ENCODE results near the gene TOM1L2.

The TOM1L2 gene

DNA sequence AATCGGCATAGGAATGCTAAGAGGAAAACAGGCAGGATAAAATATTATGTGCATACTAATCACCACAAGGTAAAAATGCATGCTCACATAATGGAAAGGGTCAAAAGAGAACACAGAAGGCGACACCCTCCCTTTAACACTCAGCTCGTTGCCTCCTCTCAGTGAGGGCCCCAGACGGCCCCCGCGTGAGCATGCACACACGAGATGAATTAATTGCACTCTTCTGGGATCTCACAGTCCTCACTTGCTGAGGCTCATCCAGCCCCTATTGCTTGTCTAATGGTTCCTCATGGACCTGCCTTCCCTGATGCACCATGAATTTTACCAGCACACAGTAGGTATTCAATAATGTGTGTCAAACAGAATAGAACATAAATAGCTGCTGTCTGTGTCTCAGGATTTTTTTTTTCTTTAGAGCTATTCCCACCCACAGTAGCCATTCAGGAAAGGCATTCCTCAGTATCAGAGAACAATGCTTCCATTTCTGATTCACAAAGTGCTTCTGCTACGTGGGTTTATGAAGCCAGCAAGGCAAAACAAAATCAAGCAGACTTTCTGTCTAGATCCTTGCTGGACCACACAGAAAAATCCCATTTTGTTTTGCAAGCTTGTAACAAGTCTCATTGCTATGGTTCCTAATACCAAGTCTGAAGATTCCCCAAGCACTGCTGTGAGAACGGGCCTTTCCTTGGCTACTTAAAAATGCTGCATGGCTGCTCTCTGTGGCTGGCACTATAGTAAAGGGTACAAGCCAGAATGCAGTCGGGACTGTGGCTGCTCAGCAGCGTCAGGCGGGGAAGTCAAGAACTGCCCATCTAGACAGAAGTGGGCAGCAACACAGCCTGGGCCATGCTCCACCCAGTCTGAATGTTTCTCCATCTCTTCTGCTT lies 43.6 kb downstream of the TOM1L2 start:
- Histone ChIP-seq H3K27ac (ENCODE audit: low read length) (no peak overlapping the region), H3K4me3 (ENCODE audit: low read length) (no peak overlapping the region), H3K4me1 (ENCODE audit: insufficient read depth, low read length) (peaks cover 11% of the 10 kb centered on the region), H3K27me3 (ENCODE audit: insufficient read depth, low read length) (no peaks in the 10 kb centered on the region), H3K36me3 (ENCODE audit: insufficient read depth, low read depth, low read length) (no peaks in the 10 kb centered on the region), H3K9ac (ENCODE audit: low read depth, low read length) (no peak overlapping the region), H3K9me3 (ENCODE audit: insufficient read depth, low read depth, low read length) (no peaks in the 10 kb centered on the region)

GRCh38 chr17:17926840-17927449 lies 45.3 kb downstream of the TOM1L2 start:
- Histone ChIP-seq H3K4me1 (ENCODE audit: insufficient read depth, low read length) (peaks cover 20% of the 10 kb centered on the region), H3K27ac (ENCODE audit: low read length) (no peak overlapping the region), H3K9me3 (ENCODE audit: insufficient read depth, low read depth, low read length) (no peaks in the 10 kb centered on the region), H3K36me3 (ENCODE audit: insufficient read depth, low read depth, low read length) (no peaks in the 10 kb centered on the region), H3K4me3 (ENCODE audit: low read length) (no peak overlapping the region), H3K9ac (ENCODE audit: low read depth, low read length) (no peak overlapping the region), H3K27me3 (ENCODE audit: insufficient read depth, low read length) (no peaks in the 10 kb centered on the region)

DNA sequence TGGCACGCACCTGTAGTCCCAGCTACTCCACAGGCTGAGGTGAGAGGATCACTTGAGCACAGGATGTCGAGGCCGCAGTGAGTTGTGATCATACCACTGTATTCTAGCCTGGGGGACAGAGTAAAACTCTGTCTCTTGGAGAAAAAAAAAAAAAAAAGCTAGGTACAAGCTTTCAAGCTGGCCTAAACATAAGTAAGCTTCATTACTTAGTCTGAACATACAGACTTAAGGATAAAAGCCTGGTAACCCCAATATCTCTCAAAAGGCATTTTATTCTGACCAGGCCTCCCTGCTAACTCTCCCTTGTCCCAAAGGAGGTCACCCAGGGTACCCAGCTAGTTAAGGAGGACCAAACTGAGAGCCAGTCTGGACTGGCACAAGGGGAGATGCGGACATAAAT lies 46.2 kb downstream of the TOM1L2 start:
- Histone ChIP-seq H3K27me3 (ENCODE audit: insufficient read depth, low read length) (no peaks in the 10 kb centered on the region), H3K9ac (ENCODE audit: low read depth, low read length) (no peak overlapping the region), H3K36me3 (ENCODE audit: insufficient read depth, low read depth, low read length) (no peaks in the 10 kb centered on the region), H3K4me3 (ENCODE audit: low read length) (no peak overlapping the region), H3K27ac (ENCODE audit: low read length) (no peak overlapping the region), H3K4me1 (ENCODE audit: insufficient read depth, low read length) (peaks cover 25% of the 10 kb centered on the region), H3K9me3 (ENCODE audit: insufficient read depth, low read depth, low read length) (no peaks in the 10 kb centered on the region)

DNA sequence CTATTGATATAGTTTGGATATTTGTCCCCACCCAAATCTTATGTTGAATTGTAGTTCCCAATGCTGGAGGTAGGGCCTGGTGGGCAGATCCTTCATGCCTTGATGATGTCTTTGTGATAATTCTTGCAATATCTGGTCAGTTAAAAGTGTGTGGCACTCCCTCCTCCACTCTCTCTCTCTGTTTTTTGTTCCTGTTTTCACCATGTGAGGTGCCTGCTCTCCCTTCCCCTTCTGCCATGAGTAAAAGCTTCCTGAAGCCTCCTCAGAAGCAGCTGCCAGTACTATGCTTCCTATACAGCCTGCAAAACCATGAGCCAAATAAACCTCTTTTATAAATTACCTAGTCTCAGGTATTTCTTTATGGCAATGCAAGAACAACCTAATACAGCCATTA lies 47.3 kb downstream of the TOM1L2 start:
- no peak overlapping the region for H3K27ac ChIP-seq (ENCODE audit: low read length)
- H3K9ac ChIP-seq (ENCODE audit: low read depth, low read length): no peak overlapping the region
- no peaks in the 10 kb centered on the region for H3K27me3 ChIP-seq (ENCODE audit: insufficient read depth, low read length)
- peaks cover 28% of the 10 kb centered on the region for H3K4me1 ChIP-seq (ENCODE audit: insufficient read depth, low read length)
- H3K36me3 ChIP-seq (ENCODE audit: insufficient read depth, low read depth, low read length): no peaks in the 10 kb centered on the region
- no peak overlapping the region for H3K4me3 ChIP-seq (ENCODE audit: low read length)
- no peaks in the 10 kb centered on the region for H3K9me3 ChIP-seq (ENCODE audit: insufficient read depth, low read depth, low read length)

DNA sequence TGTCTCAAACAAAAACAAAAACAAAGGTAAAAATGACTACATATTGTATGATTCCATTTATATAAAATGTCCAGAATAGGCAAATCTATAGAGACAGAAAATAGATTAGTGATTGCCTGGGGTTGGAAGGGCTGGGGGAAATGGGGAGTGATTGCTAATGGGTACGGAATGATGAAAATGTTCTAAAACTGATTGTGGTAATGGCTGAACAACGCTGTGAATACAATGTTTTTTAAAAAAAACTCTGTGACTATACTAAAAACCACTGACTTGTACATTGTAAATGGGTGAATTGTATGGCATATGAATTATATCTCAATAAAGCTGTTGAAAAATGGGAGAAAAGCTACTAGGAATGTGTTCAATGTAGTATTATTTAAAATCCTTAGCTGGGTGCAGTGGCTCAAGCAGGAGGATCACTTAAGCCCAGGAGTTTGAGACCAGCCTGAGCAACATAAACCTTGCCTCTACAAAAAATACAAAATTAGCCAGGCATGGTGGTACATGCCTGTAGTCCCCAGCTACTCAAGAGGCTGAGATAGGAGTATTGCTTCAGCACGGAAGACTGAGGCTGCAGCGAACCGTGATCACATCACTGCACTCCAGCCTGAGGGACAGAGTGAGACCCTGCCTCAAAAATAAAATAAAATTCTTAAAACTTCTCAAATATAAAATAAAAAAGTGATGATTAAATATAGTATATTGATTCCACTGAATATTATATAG lies 47.9 kb downstream of the TOM1L2 start:
- Histone ChIP-seq H3K9me3 (ENCODE audit: insufficient read depth, low read depth, low read length) (no peaks in the 10 kb centered on the region), H3K9ac (ENCODE audit: low read depth, low read length) (no peak overlapping the region), H3K27ac (ENCODE audit: low read length) (no peak overlapping the region), H3K27me3 (ENCODE audit: insufficient read depth, low read length) (no peaks in the 10 kb centered on the region), H3K36me3 (ENCODE audit: insufficient read depth, low read depth, low read length) (no peaks in the 10 kb centered on the region), H3K4me1 (ENCODE audit: insufficient read depth, low read length) (peaks cover 34% of the 10 kb centered on the region), H3K4me3 (ENCODE audit: low read length) (no peak overlapping the region)

DNA sequence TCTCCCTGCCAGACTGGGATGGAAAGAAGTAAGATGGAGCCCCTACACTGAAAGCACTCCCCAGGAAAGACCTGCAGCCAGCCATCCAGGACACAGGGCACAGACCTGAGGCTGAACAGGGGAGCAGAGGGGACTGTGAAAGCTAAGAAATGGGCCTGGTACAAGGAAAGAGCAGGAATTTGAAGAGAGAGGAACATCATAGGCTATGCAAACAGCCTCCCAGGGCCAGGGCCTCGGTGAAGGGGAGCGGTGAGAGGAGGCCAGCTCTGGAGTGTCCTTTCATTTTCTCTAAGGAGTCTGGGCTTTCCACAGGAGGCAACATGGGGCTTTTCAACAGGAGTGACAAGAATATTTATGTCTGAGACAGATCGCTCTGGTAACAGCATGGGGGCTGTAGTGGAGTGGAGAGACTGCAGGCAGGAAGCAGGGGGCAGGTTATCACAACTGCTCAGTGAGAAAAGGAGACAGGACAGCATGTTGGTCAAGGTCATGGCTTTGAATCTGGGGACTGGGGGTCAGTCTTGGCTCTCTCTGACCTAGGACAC lies 50.1 kb downstream of the TOM1L2 start:
- no peaks in the 10 kb centered on the region for H3K27me3 ChIP-seq (ENCODE audit: insufficient read depth, low read length)
- H3K9ac ChIP-seq (ENCODE audit: low read depth, low read length): peak overlapping the region; percentile 61; the same call in 1 of the 2 replicates
- no peak overlapping the region; the same call in 1 of the 2 replicates for H3K4me3 ChIP-seq (ENCODE audit: low read length)
- no peaks in the 10 kb centered on the region for H3K9me3 ChIP-seq (ENCODE audit: insufficient read depth, low read depth, low read length)
- peak overlapping the region; percentile 38 for H3K27ac ChIP-seq (ENCODE audit: low read length)
- H3K36me3 ChIP-seq (ENCODE audit: insufficient read depth, low read depth, low read length): no peaks in the 10 kb centered on the region
- peaks cover 26% of the 10 kb centered on the region for H3K4me1 ChIP-seq (ENCODE audit: insufficient read depth, low read length)

GRCh38 chr17:17921192-17922069 lies 50.8 kb downstream of the TOM1L2 start:
- Histone ChIP-seq H3K9me3 (ENCODE audit: insufficient read depth, low read depth, low read length) (no peaks in the 10 kb centered on the region), H3K4me1 (ENCODE audit: insufficient read depth, low read length) (peaks cover 26% of the 10 kb centered on the region), H3K27ac (ENCODE audit: low read length) (peak overlapping the region; percentile 61)

DNA sequence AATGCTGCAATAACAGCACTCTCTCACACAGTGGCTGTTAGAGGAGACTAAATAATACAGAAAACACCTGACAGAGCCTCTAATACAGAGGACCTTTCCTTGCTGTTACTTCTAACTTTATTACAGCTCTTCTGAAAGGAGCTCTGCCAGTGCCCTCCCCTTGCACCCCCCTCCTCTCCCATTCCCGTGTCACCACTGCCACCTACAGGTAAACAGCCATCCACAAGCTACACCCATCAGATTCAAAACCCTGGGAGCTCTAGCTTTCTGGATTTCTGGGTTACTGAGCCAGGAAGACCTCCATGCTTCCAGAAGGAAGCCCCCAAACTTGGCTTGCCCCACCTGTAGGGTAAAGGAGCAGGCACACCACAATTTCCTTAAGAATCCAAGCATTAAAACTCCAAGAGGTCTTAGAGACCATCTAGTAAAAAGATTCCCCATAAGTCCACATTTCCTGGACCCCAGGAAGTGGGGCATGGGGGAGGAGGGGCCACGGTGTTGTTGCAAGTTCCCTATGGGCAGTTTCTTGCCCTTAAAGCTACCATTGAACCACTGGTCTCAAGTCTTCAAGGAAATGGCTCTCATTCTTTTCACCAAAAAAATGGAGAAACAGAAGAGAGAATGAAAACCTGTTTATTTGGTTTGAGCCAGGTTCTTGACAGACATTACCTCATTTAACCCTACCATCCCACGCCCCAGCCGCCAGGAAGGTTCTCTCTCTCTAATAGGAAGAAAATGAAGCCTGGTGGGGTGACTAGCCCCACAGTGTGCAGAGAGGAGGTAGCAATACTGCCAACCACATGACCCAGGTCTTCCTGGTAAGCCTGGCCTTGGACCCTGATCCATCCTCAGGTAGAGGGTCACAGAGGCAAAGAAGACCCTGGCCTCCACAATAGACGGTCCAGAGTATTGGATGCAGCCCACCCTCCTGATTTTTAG lies 52.8 kb downstream of the TOM1L2 start:
- Histone ChIP-seq H3K9ac (ENCODE audit: low read depth, low read length) (no peak overlapping the region), H3K9me3 (ENCODE audit: insufficient read depth, low read depth, low read length) (no peaks in the 10 kb centered on the region), H3K4me1 (ENCODE audit: insufficient read depth, low read length) (peaks cover 26% of the 10 kb centered on the region), H3K4me3 (ENCODE audit: low read length) (no peak overlapping the region), H3K27me3 (ENCODE audit: insufficient read depth, low read length) (no peaks in the 10 kb centered on the region), H3K27ac (ENCODE audit: low read length) (no peak overlapping the region), H3K36me3 (ENCODE audit: insufficient read depth, low read depth, low read length) (no peaks in the 10 kb centered on the region)

More at GRCh38 chr17:17921192-17922069, 50.8 kb downstream of the TOM1L2 start:
- Histone ChIP-seq H3K27me3 (ENCODE audit: insufficient read depth, low read length) (no peaks in the 10 kb centered on the region), H3K4me3 (ENCODE audit: low read length) (peak overlapping the region; percentile 18; the same call in 1 of the 2 replicates), H3K36me3 (ENCODE audit: insufficient read depth, low read depth, low read length) (no peaks in the 10 kb centered on the region), H3K9ac (ENCODE audit: low read depth, low read length) (peak overlapping the region; percentile 66)

- Histone ChIP-seq H3K27me3 (ENCODE audit: insufficient read depth, low read length) (no peaks in the 10 kb centered on the region), H3K27ac (ENCODE audit: low read length) (no peak overlapping the region), H3K4me1 (ENCODE audit: insufficient read depth, low read length) (peaks cover 21% of the 10 kb centered on the region), H3K4me3 (ENCODE audit: low read length) (no peak overlapping the region), H3K9ac (ENCODE audit: low read depth, low read length) (no peak overlapping the region), H3K9me3 (ENCODE audit: insufficient read depth, low read depth, low read length) (no peaks in the 10 kb centered on the region), H3K36me3 (ENCODE audit: insufficient read depth, low read depth, low read length) (no peaks in the 10 kb centered on the region)
Measured at GRCh38 chr17:17917394-17917793, 54.8 kb downstream of the TOM1L2 start.

DNA sequence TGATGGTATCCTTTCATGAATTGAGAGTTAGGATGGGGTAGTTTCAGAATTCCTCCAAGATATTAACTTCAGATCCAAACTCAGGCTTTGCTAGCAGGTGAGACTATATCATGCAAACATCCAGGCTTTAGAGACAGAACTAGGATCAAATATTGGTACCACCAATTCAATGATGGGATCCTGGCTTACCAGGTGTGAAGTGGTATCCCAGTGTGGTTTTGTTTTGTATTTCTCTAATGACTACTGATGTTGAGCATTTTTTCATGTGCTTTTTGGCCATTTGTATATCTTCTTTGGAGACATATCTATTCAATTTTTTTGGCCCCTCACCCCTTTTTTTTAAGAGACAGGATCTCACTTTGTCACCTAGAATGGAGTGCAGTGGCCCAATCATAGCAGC lies 57.0 kb downstream of the TOM1L2 start:
- Histone ChIP-seq H3K9ac (ENCODE audit: low read depth, low read length) (no peak overlapping the region), H3K27ac (ENCODE audit: low read length) (no peak overlapping the region), H3K4me1 (ENCODE audit: insufficient read depth, low read length) (peaks cover 8% of the 10 kb centered on the region; the same call in 1 of the 2 replicates), H3K36me3 (ENCODE audit: insufficient read depth, low read depth, low read length) (no peaks in the 10 kb centered on the region), H3K4me3 (ENCODE audit: low read length) (no peak overlapping the region), H3K9me3 (ENCODE audit: insufficient read depth, low read depth, low read length) (no peaks in the 10 kb centered on the region), H3K27me3 (ENCODE audit: insufficient read depth, low read length) (no peaks in the 10 kb centered on the region)
